DND-41 (cell line): ENCODE data around the gene SP140L.

Source experiments
- ATAC-seq: fragments of 200-7000 bp; cut with Tn5 transposase; 3 replicates; pipeline ENCODE4 v1.9.1; 2021; ENCODE audit warnings: low read depth; ENCODE audit not compliant: insufficient read depth
- DNase-seq: peaks from one replicate; pipeline ENCODE4 v3.0.0-alpha.2; 2020
- H2AFZ ChIP-seq: 2 replicates; pipeline ENCODE4 v1.6.0; 2012; ENCODE audit warnings: low read depth, low read length
- H3K27ac ChIP-seq: 2 replicates; pipeline ENCODE4 v1.5.1; 2012; ENCODE audit warnings: low read length, inconsistent platforms
- H3K27me3 ChIP-seq: fragments of 200-600 bp; sonication (generic); 2 replicates; pipeline ENCODE4 v1.6.0; 2012; ENCODE audit warnings: low read length, mild to moderate bottlenecking, inconsistent platforms; ENCODE audit not compliant: insufficient read depth, poor library complexity
- H3K36me3 ChIP-seq: 2 replicates; pipeline ENCODE4 v1.5.1; 2012; ENCODE audit warnings: low read length, inconsistent platforms; ENCODE audit not compliant: insufficient read depth
- H3K4me1 ChIP-seq: 2 replicates; pipeline ENCODE4 v1.5.1; 2012; ENCODE audit warnings: mild to moderate bottlenecking, low read length; ENCODE audit not compliant: insufficient read depth
- H3K4me2 ChIP-seq: 2 replicates; pipeline ENCODE4 v1.6.0; 2012; ENCODE audit warnings: mild to moderate bottlenecking, moderate library complexity, low read length, inconsistent platforms; ENCODE audit not compliant: insufficient read depth
- H3K4me3 ChIP-seq, 2 experiments: fragments of 200-600 bp in 1 of 2; shearing (Covaris generic) in 1 of 2; 2 replicates each; pipeline ENCODE4 v1.5.1; 2012 to 2016; ENCODE audit warnings: inconsistent platforms in 2 of 2, low read length in 2 of 2, mild to moderate bottlenecking in 2 of 2, low read depth in 1 of 2, moderate library complexity in 1 of 2
- H3K79me2 ChIP-seq: 2 replicates; pipeline ENCODE4 v1.6.0; 2012; ENCODE audit warnings: low read length, inconsistent platforms; ENCODE audit not compliant: insufficient read depth
- H3K9ac ChIP-seq: 2 replicates; pipeline ENCODE4 v1.6.0; 2012; ENCODE audit warnings: low read depth, mild to moderate bottlenecking, inconsistent platforms, low read length, moderate library complexity
- H3K9me3 ChIP-seq: 2 replicates; pipeline ENCODE4 v1.5.1; 2012; ENCODE audit warnings: low read length, moderate library complexity, mild to moderate bottlenecking, inconsistent platforms; ENCODE audit not compliant: insufficient read depth, severe bottlenecking
- H4K20me1 ChIP-seq: 2 replicates; pipeline ENCODE4 v1.6.0; 2012; ENCODE audit warnings: low read length; ENCODE audit not compliant: insufficient read depth
- CTCF ChIP-seq: IDR thresholded peaks from 2 replicates; pipeline ENCODE4 v1.5.1; 2012; ENCODE audit warnings: borderline replicate concordance, low read length, moderate library complexity, mild to moderate bottlenecking; ENCODE audit not compliant: poor library complexity, severe bottlenecking; ENCODE audit errors: extremely low read depth
- EZH2 ChIP-seq: IDR thresholded peaks from 3 replicates; pipeline ENCODE4 v1.6.1; 2012; ENCODE audit warnings: borderline replicate concordance, low read depth, mild to moderate bottlenecking, moderate library complexity, low read length, inconsistent platforms; ENCODE audit not compliant: severe bottlenecking

Gene SP140L

DNA sequence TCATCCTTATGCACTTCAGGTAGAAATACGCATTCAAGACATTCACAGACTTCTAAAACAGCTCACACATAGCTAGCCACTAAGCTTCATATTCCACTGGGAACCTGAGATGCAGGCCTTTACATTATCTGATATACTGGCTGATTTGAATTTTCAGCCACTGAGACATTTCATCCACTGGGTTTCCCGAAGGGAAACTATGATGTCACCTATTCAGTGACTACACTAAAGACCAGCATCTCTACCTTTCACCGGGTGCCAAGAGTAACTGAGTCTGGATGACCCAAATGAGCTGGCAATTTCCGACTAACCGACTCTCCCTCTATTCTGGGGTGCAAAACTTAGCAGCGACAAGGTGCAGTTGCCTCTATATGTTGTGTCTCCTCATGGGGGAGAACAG is 31.8 kb upstream of the SP140L start:
- Histone ChIP-seq H3K4me1 (no peaks in the 10 kb centered on the region), H3K27me3 (no peaks in the 10 kb centered on the region), H3K36me3 (no peaks in the 10 kb centered on the region), H3K9me3 (peaks cover 6% of the 10 kb centered on the region), H4K20me1 (no peaks in the 10 kb centered on the region), H3K4me2 (no peak overlapping the region), H3K79me2 (no peaks in the 10 kb centered on the region), H2AFZ (no peak overlapping the region), H3K4me3 (no peak overlapping the region), H3K27ac (no peak overlapping the region), H3K9ac (no peak overlapping the region)
- DNase-seq (no peak), ATAC-seq (no peak)
- TF ChIP-seq CTCF: no peak
- TF ChIP-seq EZH2: no peak

DNA sequence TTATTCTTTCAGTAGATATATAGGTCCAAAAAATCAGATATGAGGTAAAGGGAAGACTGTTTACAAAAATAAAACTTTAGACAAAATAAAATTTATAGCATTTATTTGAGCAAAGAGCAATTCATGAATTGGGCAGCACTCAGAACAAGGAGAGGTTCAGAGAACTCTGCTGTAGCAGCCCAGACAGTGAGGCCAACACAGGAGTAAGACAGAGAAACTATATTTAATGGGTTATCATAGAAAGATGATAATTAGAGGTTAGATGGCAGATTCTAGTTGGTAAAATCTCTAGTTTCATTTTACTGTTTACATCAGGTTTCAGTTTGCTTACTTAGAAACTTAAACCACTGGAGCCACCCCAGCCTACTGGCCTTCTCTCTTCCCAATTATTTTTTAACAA is 30.1 kb upstream of the SP140L start:
- Histone ChIP-seq H3K4me2 (no peak overlapping the region), H3K4me3 (no peak overlapping the region), H3K9me3 (peaks cover 6% of the 10 kb centered on the region), H3K27me3 (no peaks in the 10 kb centered on the region), H3K27ac (no peak overlapping the region), H3K79me2 (no peaks in the 10 kb centered on the region), H3K9ac (no peak overlapping the region), H2AFZ (no peak overlapping the region), H4K20me1 (no peaks in the 10 kb centered on the region), H3K36me3 (no peaks in the 10 kb centered on the region), H3K4me1 (no peaks in the 10 kb centered on the region)
- DNase-seq: no peak
- ATAC-seq: no peak
- TF ChIP-seq CTCF (no peak), EZH2 (no peak)

GRCh38 chr2:230299618-230300017 is 27.4 kb upstream of the SP140L start:
- TF ChIP-seq CTCF (no peak), EZH2 (no peak)
- DNase-seq (no peak), ATAC-seq (no peak)
- Histone ChIP-seq H3K4me2 (no peak overlapping the region), H3K9ac (no peak overlapping the region), H4K20me1 (no peaks in the 10 kb centered on the region), H3K4me1 (no peaks in the 10 kb centered on the region), H3K4me3 (no peak overlapping the region), H3K36me3 (no peaks in the 10 kb centered on the region), H3K79me2 (no peaks in the 10 kb centered on the region), H3K27me3 (no peaks in the 10 kb centered on the region), H3K9me3 (peaks cover 6% of the 10 kb centered on the region), H3K27ac (no peak overlapping the region), H2AFZ (no peak overlapping the region)
